ENCODE data around the gene AKR1C2. TPM values are rescaled to one million over a fixed set of nuclear protein-coding genes. Genes with fewer than 3 reads are reported as not detected.
"Not testable (repeated sequence)": the region's sequence is repeated elsewhere in the genome, so short reads cannot be mapped to it uniquely, and the experiment has no call there.

AKR1C2 gene
- total RNA-seq, 1 experiment from 2014 or later = 16.2 TPM

DNA sequence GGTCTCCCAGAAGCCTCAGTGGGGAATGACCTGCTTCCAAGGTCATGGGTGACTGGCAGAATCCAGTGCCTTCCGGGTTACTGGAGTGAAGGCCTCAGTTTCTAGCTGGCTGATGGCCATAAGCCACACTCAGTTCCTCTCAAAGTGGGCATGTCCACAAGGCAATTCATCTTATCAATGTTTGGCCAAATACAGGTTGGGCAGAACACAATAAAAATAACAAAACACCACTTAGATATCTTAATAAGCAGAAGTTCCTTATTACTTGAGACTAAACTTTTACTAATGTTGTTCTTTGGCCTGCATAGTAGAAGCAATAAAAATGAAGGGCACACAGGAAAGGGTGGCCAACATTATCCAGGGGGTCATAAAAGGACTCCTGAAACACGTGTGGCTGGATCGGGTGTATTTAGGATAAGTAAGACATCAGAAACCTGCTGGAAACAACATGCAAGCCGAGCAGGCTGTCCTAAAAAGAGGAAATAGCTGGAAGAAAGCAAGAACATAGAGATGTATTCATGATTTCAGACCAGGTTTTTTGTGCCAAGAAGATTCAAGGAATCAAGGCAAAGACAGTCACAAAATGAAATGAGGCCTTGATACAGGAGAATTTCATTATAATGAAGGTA lies 19.6 kb upstream of the AKR1C2 start:
- intact Hi-C loops (cut with micrococcal nuclease; ENCODE audit: unreplicated experiment) = no loop called here
- no peak for DNase-seq (ENCODE audit: low spot score)
- Histone ChIP-seq H3K9me3 (ENCODE audit: low read depth, low read length, poor library complexity, severe bottlenecking) (peaks cover 9% of the 10 kb centered on the region), H3K4me1 (ENCODE audit: insufficient read depth, low read length, poor library complexity, severe bottlenecking) (peaks cover 18% of the 10 kb centered on the region), H3K27ac (ENCODE audit: low read depth, low read length, poor library complexity, severe bottlenecking) (no peak overlapping the region), H3K27me3 (replicated peaks; ENCODE audit: insufficient read depth, low read depth, low read length, poor library complexity) (no peaks in the 10 kb centered on the region), H3K36me3 (ENCODE audit: insufficient read depth, low read length, poor library complexity, severe bottlenecking) (no peaks in the 10 kb centered on the region), H3K4me3 (ENCODE audit: low read depth, low read length, poor library complexity, severe bottlenecking) (no peak overlapping the region)
- ChIA-PET CTCF (no interaction called here), POLR2A (ENCODE audit: low non-redundant PET) (interaction anchor here (0.6 kb wide), 1 partner anchor 104 kb away, joined by 10 read pairs; no protein-coding TSS in a partner anchor)
- BruUV-seq (replicated peaks) = no TSS peak
- TF ChIP-seq EZH2 (IDR thresholded peaks at IDR 0.05; ENCODE audit: borderline replicate concordance, low read depth, low read length, poor library complexity, severe bottlenecking) = no peak
- TF ChIP-seq, protein P1, sequence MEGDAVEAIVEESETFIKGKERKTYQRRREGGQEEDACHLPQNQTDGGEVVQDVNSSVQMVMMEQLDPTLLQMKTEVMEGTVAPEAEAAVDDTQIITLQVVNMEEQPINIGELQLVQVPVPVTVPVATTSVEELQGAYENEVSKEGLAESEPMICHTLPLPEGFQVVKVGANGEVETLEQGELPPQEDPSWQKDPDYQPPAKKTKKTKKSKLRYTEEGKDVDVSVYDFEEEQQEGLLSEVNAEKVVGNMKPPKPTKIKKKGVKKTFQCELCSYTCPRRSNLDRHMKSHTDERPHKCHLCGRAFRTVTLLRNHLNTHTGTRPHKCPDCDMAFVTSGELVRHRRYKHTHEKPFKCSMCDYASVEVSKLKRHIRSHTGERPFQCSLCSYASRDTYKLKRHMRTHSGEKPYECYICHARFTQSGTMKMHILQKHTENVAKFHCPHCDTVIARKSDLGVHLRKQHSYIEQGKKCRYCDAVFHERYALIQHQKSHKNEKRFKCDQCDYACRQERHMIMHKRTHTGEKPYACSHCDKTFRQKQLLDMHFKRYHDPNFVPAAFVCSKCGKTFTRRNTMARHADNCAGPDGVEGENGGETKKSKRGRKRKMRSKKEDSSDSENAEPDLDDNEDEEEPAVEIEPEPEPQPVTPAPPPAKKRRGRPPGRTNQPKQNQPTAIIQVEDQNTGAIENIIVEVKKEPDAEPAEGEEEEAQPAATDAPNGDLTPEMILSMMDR (conservative IDR thresholded peaks at IDR 0.05; ENCODE audit: low read depth, low read length) = no peak

DNA sequence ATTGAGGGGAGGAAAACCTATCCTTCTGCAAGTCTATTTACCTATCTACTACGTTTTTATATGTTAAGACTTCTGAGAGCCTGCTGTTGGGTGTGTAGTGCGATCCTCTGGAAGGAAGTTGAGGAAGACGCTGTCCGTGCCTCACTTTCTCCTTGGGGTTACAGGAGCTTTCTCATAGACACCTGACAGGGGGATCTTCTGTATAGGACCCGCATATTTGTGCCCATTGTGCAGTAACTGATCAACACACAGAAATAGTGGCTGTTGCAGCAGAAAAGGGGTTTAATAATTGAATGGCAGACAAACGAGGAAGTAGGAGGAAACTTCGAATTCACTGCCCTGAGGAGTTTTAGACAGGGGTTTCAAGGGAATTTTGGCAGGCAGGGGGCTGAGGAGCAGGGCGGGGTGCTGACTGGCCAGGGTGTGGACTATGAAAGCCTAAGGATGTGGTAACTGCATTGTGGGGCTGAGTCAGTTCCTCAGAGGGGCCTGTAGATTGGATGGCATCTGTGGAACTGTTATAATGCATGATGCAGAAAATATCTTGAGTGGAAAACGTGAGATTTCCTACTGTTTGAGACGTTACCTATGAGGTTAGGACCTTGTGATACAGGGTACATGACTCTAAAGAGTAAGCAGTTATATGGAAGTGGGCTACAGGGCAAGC lies 18.1 kb upstream of the AKR1C2 start:
- CTCF ChIA-PET; intact Hi-C loops (cut with micrococcal nuclease; ENCODE audit: unreplicated experiment); BruUV-seq (replicated peaks): not testable (repeated sequence)

DNA sequence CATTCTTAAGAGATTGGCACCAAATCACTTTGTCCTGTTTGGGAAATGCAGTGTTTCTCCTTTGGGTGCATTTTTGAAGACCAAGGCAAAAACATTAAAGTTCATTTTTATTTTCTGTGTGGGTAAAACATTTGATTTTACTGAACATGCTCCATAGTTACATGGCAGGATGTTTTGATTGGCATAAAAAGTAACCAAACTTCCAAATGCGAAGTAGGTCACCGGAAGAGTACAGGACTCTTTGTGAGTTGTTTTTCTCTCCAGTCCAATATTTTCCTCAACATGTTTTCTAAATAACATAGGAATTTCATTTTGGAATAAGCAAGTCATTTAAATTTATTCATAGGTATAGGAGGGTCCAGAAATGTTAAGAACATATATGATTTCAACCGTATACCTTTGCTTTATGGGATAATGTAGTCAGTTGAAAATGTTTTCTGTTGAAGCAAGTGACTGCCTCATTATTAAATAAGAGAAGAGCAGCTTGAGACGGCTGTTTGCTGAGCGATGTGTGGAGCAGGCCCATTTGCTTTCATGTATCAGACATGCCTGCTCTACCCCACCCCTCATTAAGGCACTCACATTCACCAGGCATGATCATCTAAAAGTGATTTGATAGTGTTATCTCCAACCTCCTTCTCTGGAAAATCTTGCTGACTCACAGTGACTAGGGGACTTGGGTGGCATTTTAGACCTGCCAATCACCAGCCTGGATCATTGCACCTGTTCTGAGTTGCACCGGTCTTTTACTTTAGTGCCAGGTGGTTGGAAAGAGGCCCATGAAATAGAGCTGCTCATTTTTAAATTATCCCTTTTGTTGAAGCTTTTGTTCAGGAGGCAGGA lies 16.3 kb upstream of the AKR1C2 start:
- H3K9me3 ChIP-seq (ENCODE audit: low read depth, low read length, poor library complexity, severe bottlenecking); BruUV-seq (replicated peaks); H3K27me3 ChIP-seq (replicated peaks; ENCODE audit: insufficient read depth, low read depth, low read length, poor library complexity); H3K4me3 ChIP-seq (ENCODE audit: low read depth, low read length, poor library complexity, severe bottlenecking); POLR2A ChIA-PET (ENCODE audit: low non-redundant PET); H3K36me3 ChIP-seq (ENCODE audit: insufficient read depth, low read length, poor library complexity, severe bottlenecking); CTCF ChIA-PET; DNase-seq (ENCODE audit: low spot score): not testable (repeated sequence)
- H3K4me1 ChIP-seq (ENCODE audit: insufficient read depth, low read length, poor library complexity, severe bottlenecking) = peaks cover 34% of the 10 kb centered on the region
- H3K27ac ChIP-seq (ENCODE audit: low read depth, low read length, poor library complexity, severe bottlenecking) = peak overlapping the region; percentile 81
- intact Hi-C loops (cut with micrococcal nuclease; ENCODE audit: unreplicated experiment) = loop anchor here (5.0 kb wide), 1 partner anchor 72 kb away; the partner anchor contains the start of gene AKR1C3

More for the DNA sequence above, 18.1 kb upstream of the AKR1C2 start:
- H3K36me3 ChIP-seq (ENCODE audit: insufficient read depth, low read length, poor library complexity, severe bottlenecking); H3K4me3 ChIP-seq (ENCODE audit: low read depth, low read length, poor library complexity, severe bottlenecking); H3K27me3 ChIP-seq (replicated peaks; ENCODE audit: insufficient read depth, low read depth, low read length, poor library complexity); H3K9me3 ChIP-seq (ENCODE audit: low read depth, low read length, poor library complexity, severe bottlenecking); DNase-seq (ENCODE audit: low spot score); H3K27ac ChIP-seq (ENCODE audit: low read depth, low read length, poor library complexity, severe bottlenecking); POLR2A ChIA-PET (ENCODE audit: low non-redundant PET): not testable (repeated sequence)
- peaks cover 27% of the 10 kb centered on the region for H3K4me1 ChIP-seq (ENCODE audit: insufficient read depth, low read length, poor library complexity, severe bottlenecking)

DNA sequence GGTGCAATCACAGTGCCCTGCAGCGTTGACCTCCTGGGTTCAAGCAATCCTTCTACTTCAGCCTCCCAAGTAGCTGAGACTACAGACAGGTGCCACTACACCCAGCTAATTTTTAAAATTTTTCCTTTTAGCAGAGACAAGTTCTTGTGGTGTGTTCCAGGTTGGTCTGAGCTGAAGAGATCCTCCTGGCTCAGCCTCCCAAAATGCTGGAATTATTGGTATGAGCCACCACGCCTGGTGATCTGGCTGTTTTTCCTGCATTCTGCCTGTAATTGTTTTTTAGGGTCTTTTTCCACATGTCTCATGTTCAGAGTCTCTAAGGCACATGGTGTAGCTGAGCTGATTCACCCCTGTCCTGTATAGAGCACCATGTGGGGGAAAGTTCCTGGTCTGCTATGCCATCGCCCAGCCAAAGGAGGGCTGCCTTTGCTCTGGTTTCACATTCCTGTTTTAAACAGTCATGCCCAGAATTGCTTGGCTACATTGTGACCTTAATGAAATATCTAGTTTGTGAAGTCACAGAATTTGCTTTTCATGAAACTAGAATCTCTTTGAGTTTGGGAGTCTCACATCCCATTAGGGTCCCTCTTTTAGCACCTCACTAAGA lies 15.1 kb upstream of the AKR1C2 start:
- peak; percentile 46 for DNase-seq (ENCODE audit: low spot score)
- POLR2A ChIA-PET (ENCODE audit: low non-redundant PET) = not testable (repeated sequence)

More for the DNA sequence above, 15.1 kb upstream of the AKR1C2 start:
- H3K4me1 ChIP-seq (ENCODE audit: insufficient read depth, low read length, poor library complexity, severe bottlenecking) = peaks cover 38% of the 10 kb centered on the region
- H3K27ac ChIP-seq (ENCODE audit: low read depth, low read length, poor library complexity, severe bottlenecking) = peak overlapping the region; percentile 81
- intact Hi-C loops (cut with micrococcal nuclease; ENCODE audit: unreplicated experiment) = loop anchor here (5.0 kb wide), 1 partner anchor 74 kb away; the partner anchor contains the start of gene AKR1C3
- BruUV-seq (replicated peaks); CTCF ChIA-PET; H3K4me3 ChIP-seq (ENCODE audit: low read depth, low read length, poor library complexity, severe bottlenecking); H3K9me3 ChIP-seq (ENCODE audit: low read depth, low read length, poor library complexity, severe bottlenecking); H3K27me3 ChIP-seq (replicated peaks; ENCODE audit: insufficient read depth, low read depth, low read length, poor library complexity); H3K36me3 ChIP-seq (ENCODE audit: insufficient read depth, low read length, poor library complexity, severe bottlenecking): not testable (repeated sequence)
- TF ChIP-seq, protein P1 (conservative IDR thresholded peaks at IDR 0.05; ENCODE audit: low read depth, low read length) = peak; percentile 46
